NCI-H128 (cell line): ENCODE results near the gene OSBPL10.
"Not testable (repeated sequence)": the region's sequence is repeated elsewhere in the genome, so short reads cannot be mapped to it uniquely, and the experiment has no call there.

Source experiments
- DNase-seq: peaks from one replicate; lab custom pipeline; 2025; ENCODE audit not compliant: unreplicated experiment; lab: John Stamatoyannopoulos, UW

The OSBPL10 gene

GRCh38 chr3:31981206-31982181 lies at the start of gene OSBPL10, which contains the start of gene ZNF860:
OSBPL10 (minus strand) TSS chr3:31981262; CDS start chr3:31981179, 83 bp downstream.
ZNF860 (plus strand) TSS chr3:31981750; CDS start chr3:31989080, 7,330 bp downstream.
- DNase-seq, result peak; percentile 11

GRCh38 chr3:32026593-32026992 lies 45.5 kb upstream of the OSBPL10 start:
- DNase-seq, result no peak

- DNase-seq, result no peak
These were observed 41.9 kb upstream of the OSBPL10 start for GRCh38 chr3:32022947-32023346.

- DNase-seq, result no peak
These were observed 40.7 kb upstream of the OSBPL10 start for GRCh38 chr3:32021748-32022147.

- DNase-seq, result no peak
These were observed 40.1 kb upstream of the OSBPL10 start for GRCh38 chr3:32021155-32021554.

GRCh38 chr3:32018757-32019564 lies 37.9 kb upstream of the OSBPL10 start:
- DNase-seq, result no peak

- DNase-seq, result no peak
These were observed 36.2 kb upstream of the OSBPL10 start for GRCh38 chr3:32017286-32017685.

GRCh38 chr3:32015638-32016037 lies 34.6 kb upstream of the OSBPL10 start:
- DNase-seq, result not testable (repeated sequence)

- DNase-seq, result not testable (repeated sequence)
These were observed 29.6 kb upstream of the OSBPL10 start for GRCh38 chr3:32010699-32011098.

- no peak for DNase-seq
These were observed 28.9 kb upstream of the OSBPL10 start for GRCh38 chr3:32009957-32010356.

GRCh38 chr3:32009101-32009500 lies 28.0 kb upstream of the OSBPL10 start:
- no peak for DNase-seq

- no peak for DNase-seq
These were observed 23.2 kb upstream of the OSBPL10 start for GRCh38 chr3:32004113-32004765.

GRCh38 chr3:32003380-32003779 lies 22.3 kb upstream of the OSBPL10 start:
- DNase-seq, result no peak

GRCh38 chr3:32002561-32003368 lies 21.7 kb upstream of the OSBPL10 start:
- DNase-seq, result no peak

- DNase-seq, result no peak
These were observed 19.8 kb upstream of the OSBPL10 start for GRCh38 chr3:32000877-32001276.

- DNase-seq, result no peak
These were observed 18.9 kb upstream of the OSBPL10 start for GRCh38 chr3:31999907-32000439.

- no peak for DNase-seq
These were observed 16.4 kb upstream of the OSBPL10 start for GRCh38 chr3:31997500-31997899.

GRCh38 chr3:31996195-31996594 lies 15.1 kb upstream of the OSBPL10 start:
- DNase-seq, result no peak

- DNase-seq, result not testable (repeated sequence)
These were observed 14.0 kb upstream of the OSBPL10 start for GRCh38 chr3:31995026-31995425.

GRCh38 chr3:31993843-31994242 lies 12.8 kb upstream of the OSBPL10 start:
- DNase-seq, result no peak
